ENCODE results near the gene METRNL. TPM values are rescaled to one million over a fixed set of nuclear protein-coding genes. Genes with fewer than 3 reads are reported as not detected.

Gene METRNL
- total RNA-seq, 1 donor from 2014 or later, result 50.8 TPM

- Histone ChIP-seq H3K27me3 (ENCODE audit: control insufficient read depth, insufficient read depth, low read length) (no peaks in the 10 kb centered on the region), H3K4me3 (ENCODE audit: low read depth, low read length) (peak overlapping the region; percentile 86), H3K36me3 (ENCODE audit: control insufficient read depth, insufficient read depth, low read length) (peaks cover 2% of the 10 kb centered on the region)
- DNase-seq (ENCODE audit: low read depth), result no peak
- TF ChIP-seq, protein P1, sequence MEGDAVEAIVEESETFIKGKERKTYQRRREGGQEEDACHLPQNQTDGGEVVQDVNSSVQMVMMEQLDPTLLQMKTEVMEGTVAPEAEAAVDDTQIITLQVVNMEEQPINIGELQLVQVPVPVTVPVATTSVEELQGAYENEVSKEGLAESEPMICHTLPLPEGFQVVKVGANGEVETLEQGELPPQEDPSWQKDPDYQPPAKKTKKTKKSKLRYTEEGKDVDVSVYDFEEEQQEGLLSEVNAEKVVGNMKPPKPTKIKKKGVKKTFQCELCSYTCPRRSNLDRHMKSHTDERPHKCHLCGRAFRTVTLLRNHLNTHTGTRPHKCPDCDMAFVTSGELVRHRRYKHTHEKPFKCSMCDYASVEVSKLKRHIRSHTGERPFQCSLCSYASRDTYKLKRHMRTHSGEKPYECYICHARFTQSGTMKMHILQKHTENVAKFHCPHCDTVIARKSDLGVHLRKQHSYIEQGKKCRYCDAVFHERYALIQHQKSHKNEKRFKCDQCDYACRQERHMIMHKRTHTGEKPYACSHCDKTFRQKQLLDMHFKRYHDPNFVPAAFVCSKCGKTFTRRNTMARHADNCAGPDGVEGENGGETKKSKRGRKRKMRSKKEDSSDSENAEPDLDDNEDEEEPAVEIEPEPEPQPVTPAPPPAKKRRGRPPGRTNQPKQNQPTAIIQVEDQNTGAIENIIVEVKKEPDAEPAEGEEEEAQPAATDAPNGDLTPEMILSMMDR (IDR thresholded peaks at IDR 0.05; ENCODE audit: insufficient read depth, low read length, severe bottlenecking), result no peak
- no peak for FAIRE-seq
These were observed 28.6 kb upstream of the METRNL start for GRCh38 chr17:83050651-83051395.

GRCh38 chr17:83051396-83052240 is 27.8 kb upstream of the METRNL start:
- FAIRE-seq (no peak), DNase-seq (ENCODE audit: low read depth) (peak; percentile 83)
- TF ChIP-seq, protein P1 (IDR thresholded peaks at IDR 0.05; ENCODE audit: insufficient read depth, low read length, severe bottlenecking), result no peak

GRCh38 chr17:83052241-83052564 is 27.2 kb upstream of the METRNL start:
- no peak for DNase-seq (ENCODE audit: low read depth)
- FAIRE-seq, result no peak
- no peaks in the 10 kb centered on the region for H3K27me3 ChIP-seq (ENCODE audit: control insufficient read depth, insufficient read depth, low read length)
- no peaks in the 10 kb centered on the region for H3K36me3 ChIP-seq (ENCODE audit: control insufficient read depth, insufficient read depth, low read length)
- TF ChIP-seq, protein P1 (IDR thresholded peaks at IDR 0.05; ENCODE audit: insufficient read depth, low read length, severe bottlenecking), result no peak
- peak overlapping the region; percentile 86 for H3K4me3 ChIP-seq (ENCODE audit: low read depth, low read length)

More at GRCh38 chr17:83051396-83052240, 27.8 kb upstream of the METRNL start:
- Histone ChIP-seq H3K4me3 (ENCODE audit: low read depth, low read length) (peak overlapping the region; percentile 86), H3K36me3 (ENCODE audit: control insufficient read depth, insufficient read depth, low read length) (peaks cover 2% of the 10 kb centered on the region), H3K27me3 (ENCODE audit: control insufficient read depth, insufficient read depth, low read length) (no peaks in the 10 kb centered on the region)

DNA sequence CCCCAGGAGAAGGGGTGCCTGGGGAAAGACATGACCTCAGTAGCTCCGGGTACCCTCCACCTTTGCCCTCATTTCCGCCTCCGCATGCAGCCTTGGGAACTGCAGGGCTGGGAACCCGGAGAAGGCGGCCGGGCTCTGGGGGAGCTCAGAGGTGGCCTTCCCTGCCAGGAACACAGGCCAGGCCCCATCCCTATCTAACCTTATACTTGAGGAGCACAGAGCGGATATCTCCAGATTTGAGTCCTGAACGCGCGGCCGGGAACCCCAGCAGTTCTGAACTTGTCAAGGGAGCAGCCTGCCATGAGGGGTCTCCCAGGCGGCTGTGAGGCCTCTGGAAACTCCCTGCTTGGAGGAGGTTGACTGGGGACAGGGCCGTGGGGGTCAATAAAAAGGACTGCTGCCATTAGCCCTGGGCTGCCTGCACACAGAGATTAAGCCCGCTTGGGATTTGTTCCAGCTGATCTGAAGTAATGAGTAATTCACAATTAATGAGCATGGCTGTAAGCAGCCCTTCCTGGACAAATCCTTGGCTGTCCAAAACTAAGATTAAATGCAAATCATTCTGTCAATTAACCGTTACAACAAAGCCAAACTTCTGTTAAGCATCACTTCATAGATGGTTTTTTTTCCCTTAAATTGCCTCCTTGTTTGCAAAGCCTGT is 26.3 kb upstream of the METRNL start:
- H3K4me3 ChIP-seq (ENCODE audit: low read depth, low read length), result no peak overlapping the region
- H3K36me3 ChIP-seq (ENCODE audit: control insufficient read depth, insufficient read depth, low read length), result no peaks in the 10 kb centered on the region
- no peaks in the 10 kb centered on the region for H3K27me3 ChIP-seq (ENCODE audit: control insufficient read depth, insufficient read depth, low read length)
- DNase-seq (ENCODE audit: low read depth), result no peak
- FAIRE-seq, result no peak
- TF ChIP-seq, protein P1 (IDR thresholded peaks at IDR 0.05; ENCODE audit: insufficient read depth, low read length, severe bottlenecking), result no peak

GRCh38 chr17:83053739-83054451 is 25.5 kb upstream of the METRNL start:
- Histone ChIP-seq H3K36me3 (ENCODE audit: control insufficient read depth, insufficient read depth, low read length) (no peaks in the 10 kb centered on the region), H3K27me3 (ENCODE audit: control insufficient read depth, insufficient read depth, low read length) (no peaks in the 10 kb centered on the region), H3K4me3 (ENCODE audit: low read depth, low read length) (no peak overlapping the region)
- TF ChIP-seq, protein P1 (IDR thresholded peaks at IDR 0.05; ENCODE audit: insufficient read depth, low read length, severe bottlenecking), result no peak
- FAIRE-seq (no peak), DNase-seq (ENCODE audit: low read depth) (no peak)
